Stimulated activated CD8-positive, alpha-beta memory T cell treated with anti-CD3 and anti-CD28 coated beads, Interleukin-15, amount 100 ng/mL, for 4 hours (primary cell): Measurements from ENCODE around the gene XXYLT1.

Experiments
- DNase-seq, 2 donors: peaks; one replicate each; pipeline ENCODE4 v3.0.0-alpha.2; 2020; ENCODE audit warnings: low read depth in 2 of 2

The XXYLT1 gene

DNA sequence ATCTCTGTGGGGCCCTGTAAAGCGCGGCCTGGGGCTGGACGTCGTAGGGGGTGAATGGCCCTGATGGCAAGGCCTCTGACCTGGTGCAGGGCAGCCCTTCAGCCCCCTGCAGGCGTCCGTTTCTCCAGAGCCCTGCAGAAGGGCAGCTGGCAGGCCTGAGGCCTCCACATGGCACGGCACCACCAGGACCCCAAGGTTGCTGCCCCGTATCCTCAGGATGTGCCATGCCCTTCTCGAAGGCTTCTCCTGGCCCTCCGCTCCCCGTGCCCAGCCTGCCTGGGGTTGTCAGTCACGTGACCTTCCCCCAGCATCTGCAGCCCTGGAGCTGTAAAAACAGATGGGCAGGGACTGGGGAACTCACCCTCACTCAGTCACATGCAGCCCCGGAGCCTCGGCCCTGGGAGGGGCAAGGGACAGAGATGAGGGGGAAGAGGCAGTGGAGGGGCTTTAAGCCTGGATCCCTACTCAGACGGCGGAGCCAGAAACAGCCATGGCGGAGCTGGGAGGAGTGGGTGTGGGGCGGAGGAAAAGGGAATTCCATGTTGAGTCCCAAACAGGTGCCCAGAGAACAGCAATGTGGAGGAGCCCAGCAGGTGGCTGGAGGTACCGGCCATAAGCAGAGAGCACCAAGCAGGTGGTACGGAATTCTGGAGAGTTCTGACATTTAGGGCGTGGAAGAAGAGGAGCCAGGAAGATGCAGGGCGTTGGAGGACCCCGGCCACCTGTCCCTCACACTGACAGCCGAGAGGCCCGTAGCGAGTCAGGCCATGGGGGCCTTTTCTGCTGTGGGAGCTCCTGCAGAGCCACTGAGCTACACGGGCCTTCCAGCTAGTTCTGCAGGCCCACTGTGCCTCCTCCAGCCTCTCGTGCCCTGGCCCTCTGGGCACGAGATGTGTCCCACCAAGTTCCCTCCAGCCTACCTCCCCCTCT, 193.1 kb downstream of the XXYLT1 start:
- no peak for DNase-seq

- no peak for DNase-seq
These were observed 193.9 kb downstream of the XXYLT1 start for GRCh38 chr3:195076981-195077610.

- DNase-seq, result no peak
These were observed 194.8 kb downstream of the XXYLT1 start for GRCh38 chr3:195075941-195076875.

DNA sequence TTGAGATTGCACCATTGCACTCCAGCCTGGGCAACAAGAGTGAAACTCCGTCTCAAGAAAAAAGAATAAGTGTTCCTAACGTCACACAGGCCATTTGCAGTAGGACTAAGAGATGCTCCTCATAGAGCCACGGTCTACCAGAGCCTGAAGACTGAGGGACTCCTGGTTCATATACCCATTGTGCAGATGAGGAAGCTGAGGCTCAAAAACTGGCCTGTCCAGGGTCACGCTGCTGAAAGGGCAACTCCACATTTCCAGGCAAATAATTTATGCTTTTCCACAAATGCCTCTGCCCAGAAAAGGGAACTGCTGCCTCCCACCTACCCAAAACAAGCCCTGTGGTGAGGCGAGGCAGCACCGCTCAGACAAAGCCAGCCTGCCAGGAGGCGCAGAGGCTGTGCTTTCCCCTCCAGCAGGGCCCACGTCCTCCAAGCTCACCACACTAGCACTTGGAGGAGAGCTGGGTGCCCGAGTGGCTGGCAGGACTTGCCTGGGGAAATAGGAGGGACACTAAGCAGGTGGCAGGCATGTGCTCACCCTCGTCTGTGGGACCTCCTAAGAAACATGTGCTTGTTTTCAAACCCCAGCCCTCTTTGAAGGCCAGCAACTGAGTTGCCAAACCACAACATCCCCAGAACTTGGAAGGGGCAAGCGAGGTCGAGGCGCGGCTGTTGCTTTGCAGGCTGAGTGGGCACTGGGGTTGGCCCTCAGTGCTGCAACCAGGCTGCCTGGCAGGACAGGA, 195.6 kb downstream of the XXYLT1 start:
- DNase-seq, result no peak

DNA sequence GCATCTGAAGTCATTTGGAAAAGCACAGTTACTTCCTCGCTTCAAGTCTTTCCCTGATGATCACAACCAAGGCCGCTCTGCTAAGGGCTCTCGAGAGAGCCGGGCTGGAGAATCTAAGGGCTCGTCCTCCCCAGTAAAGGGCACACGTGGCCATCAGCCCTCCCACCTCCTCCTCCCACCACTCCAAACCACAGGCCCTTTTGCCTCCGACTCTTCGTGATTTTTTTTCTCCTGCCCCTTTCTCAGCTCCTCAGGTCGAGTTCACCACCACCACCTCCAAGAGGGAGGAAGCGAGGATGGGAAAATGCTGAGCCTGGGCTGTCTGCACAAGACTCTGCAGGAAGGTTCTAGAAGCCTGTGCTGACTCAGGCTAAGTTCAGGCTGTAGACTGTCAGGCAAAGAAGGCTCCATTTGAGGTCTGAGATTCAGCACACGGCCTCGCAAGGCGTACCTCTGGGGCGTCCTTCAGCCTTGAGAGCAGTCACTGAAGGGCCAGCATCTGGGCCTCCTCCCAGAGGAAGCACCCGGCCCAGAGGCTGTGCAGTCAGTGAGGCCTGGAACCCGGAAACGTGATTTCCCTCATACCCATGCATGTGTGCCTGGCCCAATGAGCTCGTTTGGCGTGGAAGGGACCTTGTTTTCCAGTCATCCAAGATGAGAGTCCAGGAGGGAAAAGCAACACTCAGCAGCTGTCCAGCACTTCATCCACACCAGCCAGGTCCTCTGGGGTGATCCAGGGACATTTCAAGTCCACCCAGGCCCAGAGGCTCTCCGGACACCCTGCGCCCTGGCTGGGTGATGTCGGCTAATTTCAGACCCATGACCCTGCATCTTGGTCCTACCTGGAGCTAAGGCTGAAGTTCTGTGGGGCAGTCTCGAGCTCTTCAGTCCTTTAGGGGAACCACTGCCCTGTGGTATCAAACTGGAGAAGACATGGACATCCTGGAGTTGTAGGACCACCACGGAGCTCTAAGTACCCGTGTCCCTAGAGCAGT, 196.8 kb downstream of the XXYLT1 start:
- DNase-seq, result no peak

DNA sequence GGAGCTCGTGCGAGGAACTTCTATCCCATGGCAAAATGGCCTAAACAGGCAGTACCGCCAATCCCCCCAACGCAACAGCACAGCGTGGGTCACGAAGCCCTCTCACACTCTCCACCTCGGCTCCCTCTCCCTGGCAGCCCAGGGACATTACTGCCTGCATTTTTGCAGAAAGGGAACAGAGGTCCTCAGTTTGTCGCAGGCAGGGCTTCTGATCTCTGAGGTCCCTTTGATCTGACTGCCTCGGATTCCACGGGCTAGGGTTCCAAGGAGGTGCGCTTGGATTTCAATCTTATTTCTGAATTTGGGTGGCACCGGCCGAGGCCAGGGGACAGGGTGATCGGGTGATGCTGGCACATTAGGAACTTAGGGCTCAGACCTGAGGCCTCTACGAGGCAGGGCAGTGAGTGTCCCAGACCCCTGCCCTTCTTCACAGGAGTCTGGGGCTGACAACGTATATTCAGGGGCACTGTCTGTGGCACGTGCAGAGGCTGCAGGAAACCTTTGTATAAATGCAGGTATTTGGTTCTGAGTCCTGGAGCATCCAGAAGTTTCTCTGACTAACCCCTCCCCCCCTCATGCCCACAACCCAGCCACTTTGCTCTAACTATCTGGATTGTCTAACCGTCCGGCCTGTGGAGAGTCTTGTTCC, 197.9 kb downstream of the XXYLT1 start:
- no peak for DNase-seq

- DNase-seq, result no peak
These were observed 198.8 kb downstream of the XXYLT1 start for GRCh38 chr3:195071916-195072820.

GRCh38 chr3:195071011-195071728, 199.8 kb downstream of the XXYLT1 start:
- DNase-seq, result no peak

- no peak for DNase-seq
These were observed 200.6 kb downstream of the XXYLT1 start for GRCh38 chr3:195070336-195070735.

DNA sequence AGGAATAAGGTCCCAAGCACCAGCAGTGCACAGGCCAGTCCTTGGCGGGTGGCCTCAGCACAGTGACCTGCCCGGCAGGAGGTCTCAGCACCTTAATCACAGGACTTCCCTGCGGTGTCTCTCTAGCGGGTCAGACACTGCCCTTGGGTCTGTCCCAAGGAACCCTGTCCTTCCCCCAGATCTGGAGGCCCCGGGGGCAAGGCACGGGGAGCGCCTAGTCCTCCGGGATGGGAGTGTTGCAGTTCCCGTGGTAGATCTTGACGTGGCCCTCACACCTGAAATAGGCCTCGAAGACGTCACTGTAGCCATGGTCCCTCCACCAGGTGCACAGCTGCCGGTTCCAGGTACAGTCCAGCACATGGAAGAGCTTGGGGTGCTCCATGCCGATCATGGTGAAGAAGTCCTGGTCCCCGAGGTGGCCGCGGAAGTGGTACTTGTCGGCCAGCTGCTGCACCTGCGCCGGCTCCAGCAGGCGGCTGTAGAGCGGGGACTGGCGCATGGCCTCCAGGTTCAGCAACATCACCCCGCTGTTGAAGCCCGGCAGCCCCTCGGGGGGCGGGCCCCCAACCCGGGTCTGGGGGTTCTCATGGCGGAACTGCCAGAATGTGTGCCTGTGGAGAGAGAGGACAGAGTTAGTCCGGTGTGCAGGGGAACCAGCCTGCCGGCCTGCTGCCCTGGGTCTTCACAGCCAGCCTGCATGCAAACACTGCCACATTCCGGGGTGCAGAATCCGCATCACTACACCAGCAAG, 201.3 kb downstream of the XXYLT1 start:
- DNase-seq, result no peak

- DNase-seq, result no peak
These were observed 202.6 kb downstream of the XXYLT1 start for GRCh38 chr3:195068084-195069080.

GRCh38 chr3:195066441-195066841, 204.5 kb downstream of the XXYLT1 start:
- DNase-seq, result no peak

DNA sequence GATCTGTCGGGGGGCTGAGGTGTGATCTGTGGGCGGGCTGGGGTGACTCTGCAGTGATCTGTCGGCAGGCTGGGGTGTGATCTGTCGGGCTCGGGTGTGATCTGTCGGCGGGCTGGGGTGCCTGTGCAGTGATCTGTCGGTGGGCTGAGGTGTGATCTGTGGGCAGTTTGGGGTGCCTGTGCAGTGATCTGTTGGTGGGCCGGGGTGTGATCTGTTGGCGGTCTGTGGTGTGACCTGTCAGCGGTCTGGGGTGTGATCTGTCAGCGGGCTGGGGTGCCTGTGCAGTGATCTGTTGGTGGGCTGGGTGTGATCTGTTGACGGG, 205.1 kb downstream of the XXYLT1 start:
- no peak for DNase-seq

DNA sequence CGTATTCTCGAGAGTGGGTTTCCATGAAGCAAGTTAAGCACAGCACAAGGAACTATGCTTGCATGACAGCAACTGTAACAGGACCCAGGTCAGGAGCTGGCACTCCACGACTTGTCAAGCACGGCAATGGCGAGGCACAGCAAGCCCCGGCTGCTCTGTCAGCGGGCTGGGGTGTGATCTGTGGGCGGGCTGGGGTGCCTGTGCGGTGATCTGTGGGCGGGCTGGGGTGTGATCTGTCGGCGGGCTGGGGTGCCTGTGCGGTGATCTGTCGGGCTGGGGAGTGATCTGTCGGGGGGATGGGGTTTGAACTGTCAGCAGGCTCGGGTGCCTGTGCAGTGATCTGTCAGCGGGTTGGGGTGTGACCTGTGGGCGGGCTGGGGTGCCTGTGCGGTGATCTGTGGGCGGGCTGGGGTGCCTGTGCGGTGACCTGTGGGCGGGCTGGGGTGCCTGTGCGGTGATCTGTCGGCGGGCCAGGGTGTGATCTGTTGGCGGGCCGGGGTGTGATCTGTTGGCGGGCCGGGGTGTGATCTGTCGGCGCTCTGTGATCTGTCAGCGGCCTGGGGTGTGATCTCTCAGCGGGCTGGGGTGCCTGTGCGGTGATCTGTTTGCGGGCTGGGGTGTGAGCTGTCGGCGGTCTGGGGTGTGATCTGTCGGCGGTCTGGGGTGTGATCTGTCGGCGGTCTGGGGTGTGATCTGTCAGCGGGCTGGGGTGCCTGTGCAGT, 205.7 kb downstream of the XXYLT1 start:
- no peak for DNase-seq

GRCh38 chr3:195064300-195064931, 206.5 kb downstream of the XXYLT1 start:
- no peak for DNase-seq
